ENCODE data around the gene PRKCD.

- TF ChIP-seq ELF4 (IDR thresholded peaks at IDR 0.05): no peak
- TF ChIP-seq SP1 (IDR thresholded peaks at IDR 0.05): no peak
- no peak for TF ChIP-seq FOXK2 (IDR thresholded peaks at IDR 0.05)
- no peak for TF ChIP-seq SUZ12 (IDR thresholded peaks at IDR 0.05)
- TF ChIP-seq FOXM1 (IDR thresholded peaks at IDR 0.05; ENCODE audit: borderline replicate concordance): no peak
- no peak for TF ChIP-seq ARNT (IDR thresholded peaks at IDR 0.05)
- TF ChIP-seq NFRKB (IDR thresholded peaks at IDR 0.05): no peak
- TF ChIP-seq, protein P1, sequence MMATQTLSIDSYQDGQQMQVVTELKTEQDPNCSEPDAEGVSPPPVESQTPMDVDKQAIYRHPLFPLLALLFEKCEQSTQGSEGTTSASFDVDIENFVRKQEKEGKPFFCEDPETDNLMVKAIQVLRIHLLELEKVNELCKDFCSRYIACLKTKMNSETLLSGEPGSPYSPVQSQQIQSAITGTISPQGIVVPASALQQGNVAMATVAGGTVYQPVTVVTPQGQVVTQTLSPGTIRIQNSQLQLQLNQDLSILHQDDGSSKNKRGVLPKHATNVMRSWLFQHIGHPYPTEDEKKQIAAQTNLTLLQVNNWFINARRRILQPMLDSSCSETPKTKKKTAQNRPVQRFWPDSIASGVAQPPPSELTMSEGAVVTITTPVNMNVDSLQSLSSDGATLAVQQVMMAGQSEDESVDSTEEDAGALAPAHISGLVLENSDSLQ (IDR thresholded peaks at IDR 0.05): no peak
- no peak for TF ChIP-seq BHLHE40 (IDR thresholded peaks at IDR 0.05; ENCODE audit: borderline replicate concordance)
Observed at GRCh38 chr3:53217175-53217574, 56.2 kb downstream of the PRKCD start.
